ENCODE results near the gene TLE5. TPM values are rescaled to one million over a fixed set of nuclear protein-coding genes. Genes with fewer than 3 reads are reported as not detected.
A peak's percentile ranks its signal among the peaks of the same experiment; 100 is the strongest.

TLE5 gene
- total and polyA plus RNA-seq, 2 donors (not counting 3 experiments of a cell fraction or from before 2014, with no cell fraction given): 393 to 574 TPM

GRCh38 chr19:3073159-3073563 is 10.9 kb upstream of the TLE5 start:
- Histone ChIP-seq H3K9me1 (replicated peaks; ENCODE audit: control insufficient read depth, extremely low read depth, insufficient read depth, low read length) (no peaks in the 10 kb centered on the region), H3K27me3 (ENCODE audit: control insufficient read depth in 2 of 2, insufficient read depth in 2 of 2, low read length in 2 of 2) (no peaks in the 10 kb centered on the region), H3K4me3 (replicated peaks in 1 of 3; ENCODE audit: insufficient read depth in 1 of 3, low read depth in 1 of 3, low read length in 3 of 3) (no peak overlapping the region), H3K27ac (ENCODE audit: insufficient read depth, low read depth, low read length) (no peak overlapping the region), H3K79me2 (ENCODE audit: control insufficient read depth, insufficient read depth, low read length) (no peaks in the 10 kb centered on the region), H4K20me1 (replicated peaks; ENCODE audit: control insufficient read depth, extremely low read depth, insufficient read depth, low read length) (no peaks in the 10 kb centered on the region), H3K4me2 (ENCODE audit: insufficient read depth, low read length) (no peak overlapping the region), H3K9me3 (replicated peaks; ENCODE audit: control insufficient read depth, insufficient read depth, low read length) (no peaks in the 10 kb centered on the region), H2AFZ (ENCODE audit: low read depth, low read length) (no peak overlapping the region), H3K9ac (replicated peaks; ENCODE audit: extremely low read depth, insufficient read depth, low read length) (no peak overlapping the region), H3K36me3 (ENCODE audit: control insufficient read depth in 2 of 2, extremely low read depth in 1 of 2, insufficient read depth in 2 of 2, low read length in 2 of 2) (no peaks in the 10 kb centered on the region), H3K4me1 (ENCODE audit: control insufficient read depth, extremely low read depth, insufficient read depth, low read length) (no peaks in the 10 kb centered on the region)
- intact Hi-C loops (cut with micrococcal nuclease): no loop called here
- ChIA-PET POLR2A (interaction anchor here (0.7 kb wide), 1 partner anchor 1398 kb away, joined by 6 read pairs; no protein-coding TSS in a partner anchor), CTCF (interaction anchor here (1.1 to 1.6 kb wide), 3 partner anchors 31 to 118 kb away, joined by 4 to 8 read pairs (median 5); no protein-coding TSS in a partner anchor)
- no peak for FAIRE-seq
- no peak for TF ChIP-seq EZH2 (IDR thresholded peaks at IDR 0.05; ENCODE audit: borderline replicate concordance, low read depth, low read length, severe bottlenecking)
- TF ChIP-seq POLR2A (IDR thresholded peaks at IDR 0.05; ENCODE audit: low read depth, low read length): no peak
- TF ChIP-seq GATA2 (IDR thresholded peaks at IDR 0.05; ENCODE audit: insufficient read depth, insufficient read length, low read depth, low read length): no peak
- TF ChIP-seq POLR2AphosphoS5 (IDR thresholded peaks at IDR 0.05; ENCODE audit: insufficient read depth, low read depth, low read length): no peak
- no peak for TF ChIP-seq MYC (IDR thresholded peaks at IDR 0.05; ENCODE audit: low read depth, low read length)
- no peak for TF ChIP-seq CTCF (IDR thresholded peaks at IDR 0.05; ENCODE audit: extremely low read depth in 1 of 2, insufficient read depth in 1 of 2, low read depth in 1 of 2, low read length in 2 of 2)
- TF ChIP-seq FOS (IDR thresholded peaks at IDR 0.05; ENCODE audit: borderline replicate concordance, insufficient read depth, low read length): no peak
- no peak for TF ChIP-seq MAX (IDR thresholded peaks at IDR 0.05; ENCODE audit: insufficient read depth, insufficient read length)
- no peak for TF ChIP-seq JUN (IDR thresholded peaks at IDR 0.05; ENCODE audit: borderline replicate concordance, insufficient read depth, insufficient read length, low read depth)
- DNase-seq (ENCODE audit: low read depth, low spot score): peak; percentile 48
- BruUV-seq (replicated peaks): no TSS peak
- dilution Hi-C loops (cut with MboI; ENCODE audit: extremely low pct_ligation_motif_present, low sequenced_read_pairs): no loop called here

Measured in endothelial cell of umbilical vein (primary cell).